Spleen (tissue), 7 donors: ENCODE measurements around the gene CCNT2.

Source experiments
- POLR2A ChIP-seq, 3 donors: fragments of 450-650 bp; IDR thresholded peaks; one replicate each; pipeline ENCODE4 v1.5.1; 2017; ENCODE audit warnings: antibody characterized with exemption in 3 of 3, mild to moderate bottlenecking in 1 of 3
- TF ChIP-seq, protein P1 (sequence below), 11 experiments: fragments of 200-600 bp in 7 of 11; fragments of 450-650 bp in 4 of 11; sonication (generic) in 4 of 11; IDR thresholded peaks in 8 of 11; conservative IDR thresholded peaks in 3 of 11; 1 replicate in 7 of 11; 2 replicates in 4 of 11; pipeline versions ENCODE4 v1.4.0 to v1.8.0; 2016 to 2021; ENCODE audit warnings: antibody characterized with exemption in 11 of 11, inconsistent platforms in 4 of 11, mild to moderate bottlenecking in 1 of 11
- donor health status: DM: no; HTN: no; CAD: no; lungs with moderate emphysema.
- donor health status: DM: no; HTN: no; CAD: no.
- donor health status: DM: no; HTN: no; CAD: no.

DNA sequence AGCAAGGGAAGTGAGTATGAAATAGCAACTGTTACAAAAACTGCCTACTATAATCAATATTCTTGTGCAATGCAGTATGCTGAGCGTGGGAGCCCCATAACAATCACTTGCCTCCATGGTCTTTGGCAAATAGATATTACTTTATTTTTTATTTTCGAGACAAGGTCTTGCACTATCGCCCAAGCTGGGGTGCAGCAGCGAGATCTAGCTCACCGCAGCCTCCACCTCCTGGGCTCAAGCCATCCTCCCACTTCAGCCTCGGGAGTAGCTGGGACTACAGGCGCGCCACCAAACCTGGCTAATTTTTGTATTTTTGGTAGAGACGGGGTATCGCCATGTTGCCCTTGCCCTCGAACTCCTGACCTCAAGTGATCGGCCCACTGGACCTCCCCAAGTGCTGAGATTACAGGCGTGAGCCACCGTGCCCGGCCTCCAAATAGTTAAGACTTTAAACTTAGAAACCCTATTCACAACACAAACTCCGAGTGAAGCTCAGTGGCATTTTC, 1.2 kb upstream of the CCNT2 start:
- TF ChIP-seq POLR2A (IDR thresholded peaks at IDR 0.05) = no peak
- TF ChIP-seq, protein P1, sequence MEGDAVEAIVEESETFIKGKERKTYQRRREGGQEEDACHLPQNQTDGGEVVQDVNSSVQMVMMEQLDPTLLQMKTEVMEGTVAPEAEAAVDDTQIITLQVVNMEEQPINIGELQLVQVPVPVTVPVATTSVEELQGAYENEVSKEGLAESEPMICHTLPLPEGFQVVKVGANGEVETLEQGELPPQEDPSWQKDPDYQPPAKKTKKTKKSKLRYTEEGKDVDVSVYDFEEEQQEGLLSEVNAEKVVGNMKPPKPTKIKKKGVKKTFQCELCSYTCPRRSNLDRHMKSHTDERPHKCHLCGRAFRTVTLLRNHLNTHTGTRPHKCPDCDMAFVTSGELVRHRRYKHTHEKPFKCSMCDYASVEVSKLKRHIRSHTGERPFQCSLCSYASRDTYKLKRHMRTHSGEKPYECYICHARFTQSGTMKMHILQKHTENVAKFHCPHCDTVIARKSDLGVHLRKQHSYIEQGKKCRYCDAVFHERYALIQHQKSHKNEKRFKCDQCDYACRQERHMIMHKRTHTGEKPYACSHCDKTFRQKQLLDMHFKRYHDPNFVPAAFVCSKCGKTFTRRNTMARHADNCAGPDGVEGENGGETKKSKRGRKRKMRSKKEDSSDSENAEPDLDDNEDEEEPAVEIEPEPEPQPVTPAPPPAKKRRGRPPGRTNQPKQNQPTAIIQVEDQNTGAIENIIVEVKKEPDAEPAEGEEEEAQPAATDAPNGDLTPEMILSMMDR (IDR thresholded peaks at IDR 0.05 in 8 of 11, conservative IDR thresholded peaks at IDR 0.05 in 3 of 11) = no peak
